Neural cell (in vitro differentiated cells): ENCODE measurements around the gene SPEM3.

Source experiments
- CTCF ChIP-seq: fragments of 450-650 bp; IDR thresholded peaks from 2 replicates; pipeline ENCODE4 v1.5.1; 2014; ENCODE audit warnings: antibody characterized with exemption, mild to moderate bottlenecking, moderate library complexity; ENCODE audit not compliant: poor library complexity, severe bottlenecking
- EZH2 ChIP-seq: fragments of 200-600, 300-800 bp; shearing (Covaris generic), sonication (generic); IDR thresholded peaks from 2 replicates; pipeline ENCODE4 v1.6.1; 2014; ENCODE audit warnings: antibody characterized with exemption, low read length, borderline replicate concordance, mild to moderate bottlenecking; ENCODE audit not compliant: insufficient read depth, poor library complexity, severe bottlenecking
- RAD21 ChIP-seq: fragments of 450-650 bp; conservative IDR thresholded peaks from 2 replicates; pipeline ENCODE4 v1.6.1; 2014; ENCODE audit warnings: antibody characterized with exemption, mild to moderate bottlenecking, moderate library complexity
- TAF1 ChIP-seq: IDR thresholded peaks from 2 replicates; pipeline ENCODE4 v1.6.1; 2012; ENCODE audit warnings: low read depth

GRCh38 chr17:7448461-7448860, 19.8 kb downstream of the SPEM3 start:
- TF ChIP-seq TAF1 (no peak), EZH2 (no peak), CTCF (no peak), RAD21 (no peak)
